Stimulated activated CD4-positive, alpha-beta T cell treated with anti-CD3 and anti-CD28 coated beads, Interleukin-4, amount 100 ng/mL, for 1 hour (primary cell): ENCODE data around the gene TESK2.

Experiments
- DNase-seq: peaks from one replicate; pipeline ENCODE4 v3.0.0-alpha.2; 2020

The TESK2 gene

GRCh38 chr1:45299296-45299695 lies 191.7 kb downstream of the TESK2 start:
- DNase-seq: no peak

- DNase-seq: no peak
These were observed 193.2 kb downstream of the TESK2 start for GRCh38 chr1:45297666-45298356.
